NCI-H1694 treated with DMSO at 0.1 percent for 48 hours (cell line): ENCODE measurements around the gene MTA1.

Experiments
- DNase-seq: peaks from one replicate; lab custom pipeline; 2025; lab: John Stamatoyannopoulos, UW

Gene MTA1

DNA sequence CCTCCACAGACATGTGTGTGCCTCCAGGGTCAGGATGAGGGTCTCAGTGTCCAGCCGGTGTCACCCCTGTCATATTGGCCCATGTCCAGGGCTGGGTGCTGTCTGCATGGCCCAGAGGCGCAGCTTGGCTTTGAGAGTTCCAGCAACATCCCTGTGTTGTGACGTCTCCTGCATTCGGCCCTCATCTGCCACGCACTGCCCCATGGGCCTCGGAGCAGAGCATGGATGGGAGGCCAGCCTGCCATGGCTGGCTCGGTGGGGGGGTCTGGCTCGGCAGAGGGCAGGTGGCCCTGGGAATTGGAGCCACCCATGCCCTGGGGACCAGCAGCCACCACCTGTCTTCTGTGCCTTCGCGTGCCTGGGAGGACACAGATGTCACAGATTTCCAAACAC lies 32.1 kb upstream of the MTA1 start:
- DNase-seq: no peak

- DNase-seq: no peak
These were observed 31.3 kb upstream of the MTA1 start for GRCh38 chr14:105388110-105388951.

GRCh38 chr14:105388976-105389375 lies 30.7 kb upstream of the MTA1 start:
- DNase-seq: no peak

DNA sequence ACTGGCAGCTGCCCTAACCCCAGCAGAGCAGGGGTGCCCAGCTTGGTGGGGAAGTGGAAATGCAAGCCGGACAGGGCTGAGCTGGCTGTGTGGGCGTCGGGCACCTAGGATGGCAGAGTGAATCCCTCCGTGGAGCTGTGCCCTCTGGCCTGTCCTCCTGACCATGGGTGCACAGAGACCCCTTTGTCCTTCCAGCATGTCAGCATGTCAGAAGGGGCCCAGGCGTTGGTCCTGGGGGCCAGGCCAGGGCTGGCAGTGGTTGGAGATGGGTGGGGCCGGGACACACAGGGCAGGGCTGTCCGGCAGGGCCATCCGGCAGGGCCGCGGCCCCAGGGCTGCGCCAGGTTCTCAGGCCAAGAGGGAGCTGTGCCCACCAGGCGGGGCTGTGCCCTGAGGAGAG lies 30.1 kb upstream of the MTA1 start:
- DNase-seq: no peak

GRCh38 chr14:105389976-105390848 lies 29.4 kb upstream of the MTA1 start:
- DNase-seq: no peak

- no peak for DNase-seq
These were observed 28.7 kb upstream of the MTA1 start for GRCh38 chr14:105390849-105391500.

- no peak for DNase-seq
These were observed 28.1 kb upstream of the MTA1 start for GRCh38 chr14:105391541-105391940.

DNA sequence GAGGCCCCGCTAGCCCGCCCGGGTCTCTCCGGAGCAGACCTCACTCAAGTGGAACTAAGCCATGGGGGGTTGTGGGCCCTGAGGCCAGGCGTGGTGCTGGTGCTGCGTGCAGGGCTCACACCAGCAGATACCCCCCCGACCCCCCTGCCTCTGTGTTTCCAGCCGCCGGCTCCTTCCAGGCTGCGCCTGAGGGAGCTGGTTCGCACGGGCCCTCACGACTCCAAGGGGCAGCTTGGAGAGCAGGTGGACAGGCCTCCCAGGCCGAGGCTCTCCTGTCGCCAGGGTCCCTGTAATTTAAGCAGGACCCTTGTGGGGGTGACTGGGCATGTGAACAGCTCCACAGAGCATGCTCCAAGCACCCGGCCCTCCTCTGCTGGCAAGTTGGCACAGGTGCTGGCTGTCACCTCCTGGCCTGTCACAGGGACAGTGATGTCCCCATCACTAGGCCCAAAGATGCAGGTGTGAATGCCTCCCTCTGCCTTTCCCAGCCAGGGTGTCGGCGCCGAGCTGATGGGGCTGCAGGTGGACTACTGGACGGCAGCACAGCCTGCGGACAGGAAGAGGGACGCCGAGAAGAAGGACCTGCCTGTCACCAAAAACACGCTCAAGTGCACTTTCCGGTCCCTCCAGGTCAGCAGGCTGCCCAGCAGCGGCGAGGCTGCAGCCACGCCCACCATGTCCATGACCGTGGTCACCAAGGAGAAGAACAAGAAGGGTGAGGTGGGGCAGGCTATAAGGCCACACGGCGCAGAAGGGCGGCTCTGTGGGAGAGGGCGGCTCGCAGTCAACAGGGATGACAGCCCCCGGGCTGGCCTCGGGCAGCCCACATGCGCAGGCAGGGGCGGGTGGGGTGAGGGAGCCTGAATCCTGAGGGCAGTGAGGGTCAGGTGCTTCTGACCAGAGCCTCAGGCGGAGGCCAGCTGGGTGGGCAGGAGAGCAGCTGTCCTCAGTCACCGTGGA lies 27.2 kb upstream of the MTA1 start:
- no peak for DNase-seq

DNA sequence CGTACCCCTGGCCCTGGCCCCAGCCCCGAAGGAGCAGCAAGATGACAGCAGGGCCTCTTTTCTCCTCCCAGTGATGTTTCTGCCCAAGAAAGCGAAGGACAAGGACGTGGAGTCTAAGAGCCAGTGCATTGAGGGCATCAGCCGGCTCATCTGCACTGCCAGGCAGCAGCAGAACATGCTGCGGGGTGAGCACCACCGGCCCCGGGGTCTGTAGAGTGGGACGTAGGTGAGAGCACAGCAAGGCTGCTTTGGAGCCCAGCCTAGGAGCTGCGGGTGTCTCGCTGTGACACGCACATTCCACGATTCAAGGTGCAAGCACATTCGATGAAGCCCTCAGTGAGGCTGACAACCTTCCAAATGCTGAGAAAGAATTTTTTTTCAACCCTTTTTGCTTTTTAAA lies 26.5 kb upstream of the MTA1 start:
- DNase-seq: no peak

- DNase-seq: no peak
These were observed 24.7 kb upstream of the MTA1 start for GRCh38 chr14:105394714-105395537.

DNA sequence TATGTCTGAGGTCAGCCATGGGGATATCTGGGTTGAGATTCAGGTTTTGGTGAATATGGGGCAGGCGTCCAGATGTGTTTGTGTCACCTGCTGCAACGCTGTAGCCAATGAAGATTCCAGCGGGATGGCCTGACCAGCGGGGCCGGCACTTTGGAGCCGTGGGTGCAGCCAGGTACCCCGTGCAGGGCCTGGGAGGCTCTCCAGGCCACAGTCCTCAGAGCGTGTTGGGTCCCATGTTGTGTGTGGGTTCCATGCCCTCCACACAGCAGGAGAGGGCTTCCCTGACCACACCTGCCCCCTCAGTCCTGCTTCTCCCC lies 24.1 kb upstream of the MTA1 start:
- DNase-seq: no peak

GRCh38 chr14:105397350-105397931 lies 22.2 kb upstream of the MTA1 start:
- no peak for DNase-seq

DNA sequence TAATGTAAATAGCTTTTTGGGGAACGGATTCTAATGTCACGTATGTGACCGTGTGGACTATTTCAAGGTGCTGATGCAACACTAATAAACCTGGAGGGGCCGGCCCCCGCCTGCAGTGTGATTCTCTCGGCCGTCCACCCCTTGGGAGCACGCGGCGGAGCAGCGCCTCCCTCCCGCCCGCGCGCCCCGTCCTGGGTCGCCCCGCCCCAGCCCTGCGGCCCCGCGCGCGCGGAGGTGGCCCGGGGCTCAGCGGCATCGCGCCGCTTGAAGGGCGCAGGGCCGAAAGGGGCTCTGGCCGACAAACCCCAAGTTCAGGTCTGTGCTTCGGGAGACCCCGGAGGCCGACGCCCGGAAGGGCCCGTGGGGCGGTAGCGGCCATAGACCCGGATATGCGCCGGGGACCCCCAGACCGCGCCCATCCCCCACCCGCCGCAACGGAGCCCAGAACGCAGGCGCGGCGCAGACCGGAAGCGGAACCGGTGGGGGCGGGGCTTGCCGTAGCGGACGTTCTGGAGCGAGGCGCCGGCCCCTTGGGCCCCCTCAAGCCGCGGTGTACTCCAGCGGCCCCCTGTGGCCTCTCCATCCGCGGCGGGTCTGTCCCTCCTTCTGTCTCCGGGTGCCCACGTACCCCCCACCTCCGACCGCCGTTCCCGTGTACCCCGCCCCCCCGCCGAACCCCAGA lies 21.4 kb upstream of the MTA1 start, which contains the start of gene TEX22:
Gene TEX22, plus strand, starts transcription at position 495 of the 682 bp plus-strand sequence. CDS start 803 bp downstream, outside the sequence.
- peak; percentile 94 for DNase-seq

DNA sequence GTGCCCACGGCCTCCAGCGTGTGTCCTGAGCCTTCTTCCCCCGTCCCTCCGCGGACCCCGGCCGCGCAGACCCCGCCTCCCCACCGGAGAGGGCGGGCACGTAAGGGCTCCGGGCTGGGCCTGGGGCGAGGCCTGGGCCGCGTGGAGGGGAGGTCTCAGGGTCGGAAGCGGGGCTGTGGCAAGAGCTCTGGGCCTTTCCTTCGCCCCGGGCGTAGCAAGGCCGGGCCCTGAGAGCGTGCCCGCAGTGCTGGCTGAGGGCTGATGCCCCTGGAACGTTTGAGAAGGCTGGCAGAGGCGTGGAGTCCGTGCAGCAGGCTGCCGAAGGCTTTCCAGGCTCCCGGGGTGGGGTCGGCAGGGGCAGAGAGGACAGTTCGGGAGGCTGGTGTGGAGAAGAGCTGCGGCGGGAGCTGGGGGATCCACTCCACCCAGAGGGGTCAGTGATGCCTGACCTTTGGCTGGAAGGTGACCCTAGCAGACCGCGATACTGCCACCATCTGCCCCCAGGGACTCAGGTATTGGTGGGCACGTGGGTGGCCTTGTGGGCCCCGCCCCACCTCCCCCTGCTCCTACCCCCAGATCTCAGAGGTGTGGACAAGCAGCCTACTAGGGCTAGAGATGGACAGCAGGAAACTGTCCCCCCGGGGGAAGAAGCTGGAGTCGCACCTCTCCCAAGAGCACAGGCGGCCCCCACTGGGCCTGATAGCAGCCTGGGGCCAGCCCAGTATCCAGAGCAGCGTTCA lies 20.7 kb upstream of the MTA1 start:
- DNase-seq: peak; percentile 91

DNA sequence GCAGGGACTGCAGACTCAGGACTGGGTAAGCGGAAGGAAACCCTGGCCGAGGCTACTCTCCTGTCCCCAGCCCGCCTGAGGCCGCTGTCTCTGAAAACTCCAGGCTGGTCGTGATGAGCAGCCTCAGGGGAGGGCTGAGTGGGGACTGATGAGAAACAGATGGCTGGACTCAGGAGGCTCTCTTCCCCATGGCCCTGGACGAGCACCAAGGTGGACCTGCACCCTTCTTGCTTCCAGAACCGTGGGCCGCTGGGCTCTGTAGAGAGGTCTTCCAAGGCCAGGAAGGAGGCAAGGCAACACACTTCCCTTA lies 20.2 kb upstream of the MTA1 start:
- DNase-seq: no peak

DNA sequence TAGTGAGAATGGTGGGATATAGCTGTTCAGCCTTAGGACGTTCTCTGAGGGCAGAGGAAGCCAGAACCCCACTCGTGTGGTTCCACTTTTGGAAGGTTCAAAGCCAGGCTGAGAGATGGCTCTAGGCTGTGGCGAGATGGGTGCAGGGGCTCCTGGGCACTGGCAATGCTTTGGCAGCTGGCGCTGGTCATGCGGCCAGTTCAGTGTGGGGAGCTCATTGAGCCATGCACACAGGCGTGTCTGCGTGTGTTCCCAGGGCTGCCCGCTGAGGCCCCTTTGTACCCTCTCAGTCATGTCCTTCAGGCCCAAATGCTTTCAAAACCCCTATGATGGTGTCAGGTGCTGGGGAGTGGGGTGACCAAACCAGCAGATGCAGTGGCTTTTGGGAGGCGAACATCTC lies 19.6 kb upstream of the MTA1 start:
- DNase-seq: no peak

DNA sequence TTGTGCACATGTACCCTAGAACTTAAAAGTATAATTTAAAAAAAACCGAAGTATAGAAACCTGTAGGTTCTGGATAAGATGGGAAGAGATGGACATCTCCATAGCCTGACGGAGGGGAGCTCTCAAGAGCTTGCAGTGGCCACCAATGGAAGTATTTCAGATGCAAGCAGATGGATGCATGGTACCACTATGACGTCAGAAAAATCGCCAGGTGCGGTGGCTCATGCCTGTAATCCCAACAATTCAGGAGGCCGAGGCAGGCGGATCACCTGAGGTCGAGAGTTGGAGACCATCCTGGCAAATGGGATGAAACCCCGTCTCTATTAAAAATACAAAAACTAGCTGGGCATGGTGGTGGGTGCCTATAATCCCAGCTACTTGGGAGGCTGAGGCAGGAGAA lies 17.9 kb upstream of the MTA1 start:
- DNase-seq: no peak

DNA sequence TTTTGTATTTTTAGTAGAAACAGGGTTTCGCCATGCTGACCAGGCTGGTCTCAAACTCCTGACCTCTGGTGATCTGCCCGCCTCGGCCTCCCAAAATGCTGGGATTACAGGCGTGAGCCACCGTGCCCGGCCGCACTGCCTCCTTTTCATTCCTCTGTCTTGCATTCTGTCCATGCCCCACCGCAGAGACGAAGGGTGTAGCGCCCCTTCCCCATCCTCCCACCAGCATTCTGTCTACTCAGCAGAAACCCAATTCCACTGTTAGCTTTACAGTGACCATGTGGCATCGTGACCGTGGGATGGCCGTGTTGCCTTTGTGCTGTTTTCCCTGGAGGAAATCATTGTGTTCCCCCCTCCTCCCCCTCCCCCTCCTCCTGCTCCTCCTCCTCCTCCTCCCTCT lies 11.0 kb upstream of the MTA1 start:
- DNase-seq: no peak

GRCh38 chr14:105409364-105409763 lies 10.3 kb upstream of the MTA1 start:
- no peak for DNase-seq
